AG08395 (cell line): ENCODE data around the gene CAPN5.
A peak's percentile ranks its signal among the peaks of the same experiment; 100 is the strongest.

Experiments used
- DNase-seq: peaks from one replicate; pipeline ENCODE4 v3.0.0; 2012; ENCODE audit warnings: mixed read lengths, low spot score

CAPN5 gene

GRCh38 chr11:77065878-77066228 is 918 bp upstream of the CAPN5 start:
- DNase-seq, result peak; percentile 65

DNA sequence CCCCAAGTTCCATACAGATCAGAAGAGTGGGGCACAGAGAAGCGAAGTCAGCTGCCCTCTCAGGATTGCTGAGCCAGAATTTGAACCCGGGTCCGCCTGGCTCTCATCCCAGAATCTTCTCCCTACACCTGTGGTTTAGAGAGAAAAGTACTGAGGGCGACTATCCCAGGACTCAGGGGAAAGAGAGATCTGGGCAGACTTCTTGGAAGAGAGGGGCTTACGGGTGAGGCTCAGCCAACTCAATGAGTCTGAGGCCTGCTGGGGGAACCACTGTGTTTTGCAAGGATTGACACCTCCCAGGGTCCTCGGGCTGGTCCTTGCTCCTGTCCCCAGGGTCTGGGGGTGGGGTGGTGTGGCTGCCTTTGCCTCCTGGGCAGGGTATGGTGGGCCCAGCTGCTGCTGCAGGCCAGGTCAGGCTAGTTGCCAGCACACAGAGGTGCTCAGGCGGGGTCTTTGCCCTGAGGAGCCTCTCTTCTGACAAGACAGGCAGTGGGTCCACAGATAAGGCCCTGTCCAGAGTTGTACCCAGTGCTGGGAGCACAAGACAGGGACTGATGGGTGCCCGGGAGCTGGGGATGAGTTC is 1.2 kb downstream of the CAPN5 start:
- DNase-seq, result no peak

DNA sequence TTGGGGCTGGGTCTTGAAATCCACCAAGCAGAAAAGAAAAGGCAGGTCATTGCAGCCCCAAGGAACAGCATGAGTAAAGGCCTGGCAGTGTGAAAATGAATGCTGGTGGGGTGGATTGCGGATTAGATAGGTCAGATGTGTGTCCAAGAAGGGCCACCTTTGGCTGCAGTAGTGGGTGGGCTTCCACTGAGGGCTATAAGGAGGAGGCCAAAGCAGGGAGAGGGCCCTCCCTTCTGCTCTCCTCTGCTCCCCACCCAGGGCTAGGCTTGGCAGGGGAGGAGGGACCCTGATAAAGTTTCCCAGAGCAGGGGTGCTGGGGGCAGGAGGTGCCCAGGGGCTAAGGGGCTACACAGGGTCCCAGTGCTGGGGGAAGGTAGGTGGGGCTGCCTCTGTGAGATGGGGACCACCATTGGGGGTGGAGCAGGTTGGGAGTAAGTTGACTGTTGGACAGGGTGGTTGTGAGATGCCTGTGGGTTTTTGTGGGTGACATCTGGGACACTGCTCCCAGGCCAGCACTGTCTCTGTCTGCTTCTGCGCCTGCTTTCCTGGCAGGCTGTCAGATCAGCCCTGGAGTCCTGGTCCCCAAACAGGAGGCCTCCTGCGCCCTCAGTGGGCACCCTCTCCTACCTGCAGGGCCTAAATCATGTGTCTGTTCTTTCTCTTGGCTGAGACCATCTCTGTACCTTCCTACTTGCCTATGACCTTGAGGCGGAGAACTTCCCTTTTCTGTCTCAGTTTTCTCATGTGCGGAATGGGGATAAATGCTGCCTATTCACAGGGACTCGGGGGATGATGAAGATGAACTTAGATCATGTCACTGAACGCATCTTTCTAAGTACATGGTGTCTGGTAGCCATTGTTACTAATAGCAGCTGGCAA is 1.9 kb downstream of the CAPN5 start:
- DNase-seq, result no peak

- no peak for DNase-seq
These were observed 2.7 kb downstream of the CAPN5 start for GRCh38 chr11:77069336-77069968.

DNA sequence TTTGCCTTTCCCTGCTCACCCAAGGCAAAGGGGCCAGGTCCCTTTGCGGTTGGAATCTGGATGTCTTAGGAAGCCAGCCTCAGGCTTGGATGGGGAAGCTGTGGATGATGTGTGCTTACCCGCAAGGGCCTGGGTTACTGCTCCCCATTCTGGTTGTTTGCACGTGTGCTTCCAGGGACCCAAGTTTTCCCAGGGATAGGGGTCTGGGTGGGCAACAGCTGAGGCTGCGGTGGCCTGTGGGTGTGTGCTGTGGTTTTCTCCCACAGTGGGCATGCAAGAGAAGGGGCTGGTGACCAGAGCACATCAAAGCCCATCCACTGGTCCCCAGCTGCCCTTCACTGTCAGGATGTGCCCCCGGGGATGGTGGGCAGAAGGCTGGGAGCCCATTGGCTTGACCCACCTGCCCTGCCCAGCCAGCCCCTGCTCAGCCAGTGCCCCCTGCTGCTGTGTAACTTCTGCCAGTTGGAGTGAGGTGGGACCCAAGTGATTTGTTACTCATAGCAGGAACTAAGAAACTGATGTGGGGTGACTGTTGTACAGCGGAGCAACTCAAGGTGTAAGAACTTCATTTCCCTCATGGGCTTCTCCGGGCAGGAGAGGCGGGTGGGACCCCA is 3.3 kb downstream of the CAPN5 start:
- no peak for DNase-seq

GRCh38 chr11:77071077-77071476 is 4.3 kb downstream of the CAPN5 start:
- no peak for DNase-seq

GRCh38 chr11:77071671-77072605 is 5.2 kb downstream of the CAPN5 start:
- no peak for DNase-seq

- no peak for DNase-seq
These were observed 6.1 kb downstream of the CAPN5 start for GRCh38 chr11:77072851-77073327.

DNA sequence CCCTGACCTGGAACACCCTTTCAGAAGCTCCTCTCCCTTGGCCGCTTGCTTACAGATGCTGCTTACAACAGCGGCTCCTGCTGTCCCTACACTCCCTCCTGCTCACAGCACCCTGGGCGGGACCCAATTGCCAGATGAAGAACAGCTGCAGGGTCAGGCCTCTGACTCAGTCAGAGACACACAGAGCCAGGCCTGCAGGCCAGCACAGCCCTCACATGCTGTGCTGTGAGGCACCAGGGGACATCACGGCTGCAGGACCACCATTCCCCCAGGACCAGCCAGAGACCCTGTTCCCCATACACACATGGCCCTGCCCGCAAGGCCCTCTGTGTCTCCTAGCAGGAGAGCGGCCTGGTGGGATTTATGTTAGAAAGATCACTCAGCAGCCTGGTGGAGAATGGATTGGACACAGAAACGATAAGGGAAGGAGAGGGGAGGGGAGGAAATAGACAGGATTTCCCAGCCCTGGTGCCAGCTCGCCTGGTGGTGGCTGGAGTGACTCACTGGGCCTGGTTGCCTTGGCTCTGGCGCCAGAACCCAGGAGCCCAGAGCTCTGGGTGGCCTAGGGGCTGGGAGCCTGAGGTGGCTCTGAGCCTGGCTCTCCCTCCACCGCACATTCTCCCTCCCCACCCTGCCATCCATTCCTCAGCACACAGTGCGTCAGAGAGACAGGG is 6.7 kb downstream of the CAPN5 start:
- peak; percentile 96 for DNase-seq

DNA sequence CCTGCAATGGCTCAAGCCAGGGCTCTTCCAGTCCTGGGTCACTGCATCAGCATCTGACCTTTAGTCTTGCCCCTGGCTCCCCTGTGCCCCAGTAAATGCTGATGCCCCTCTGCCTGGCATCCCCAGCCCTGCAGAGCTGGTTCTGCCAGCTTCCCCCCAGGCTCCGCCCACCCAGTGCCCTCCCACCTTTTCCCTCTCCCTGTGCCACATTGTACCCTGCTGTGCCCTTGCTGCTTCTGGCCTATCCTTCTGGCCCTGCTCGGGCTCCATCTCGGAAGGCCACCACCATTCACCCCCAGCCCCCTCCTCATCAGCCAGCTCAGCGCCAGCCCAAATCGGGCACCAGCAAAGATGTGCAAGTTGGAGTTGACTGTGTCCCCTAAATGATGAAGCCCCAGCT is 7.4 kb downstream of the CAPN5 start:
- no peak for DNase-seq

DNA sequence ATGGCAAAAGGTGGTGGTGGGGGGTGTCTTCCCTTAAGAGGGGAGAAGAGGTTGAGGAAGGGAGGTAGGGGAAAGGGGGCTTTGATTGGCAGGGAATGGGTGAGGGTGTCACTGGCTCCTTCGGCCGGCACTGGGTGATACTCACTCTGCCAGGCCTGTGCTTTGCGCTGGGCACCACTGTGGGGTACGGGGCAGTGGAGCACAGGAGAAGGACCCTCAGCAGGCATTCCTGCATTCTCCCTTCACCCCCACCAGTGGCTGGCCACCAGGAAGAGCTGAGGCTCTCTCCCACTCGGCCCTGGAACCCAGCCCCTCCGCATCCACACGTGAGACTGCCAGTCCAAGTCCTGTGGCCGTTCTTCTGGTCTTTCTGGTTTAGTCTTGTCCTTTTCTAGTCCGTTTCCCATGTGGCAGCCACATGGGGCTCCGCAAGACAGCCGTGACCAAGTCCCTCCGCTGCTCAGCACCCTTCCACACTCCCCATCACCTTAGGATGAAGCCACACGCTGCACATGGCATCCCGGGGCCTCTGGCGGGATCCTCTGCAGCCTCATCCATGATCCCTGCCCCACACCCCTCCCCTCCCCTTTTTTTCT is 8.0 kb downstream of the CAPN5 start:
- DNase-seq, result no peak

GRCh38 chr11:77075425-77075905 is 8.7 kb downstream of the CAPN5 start:
- DNase-seq, result no peak

DNA sequence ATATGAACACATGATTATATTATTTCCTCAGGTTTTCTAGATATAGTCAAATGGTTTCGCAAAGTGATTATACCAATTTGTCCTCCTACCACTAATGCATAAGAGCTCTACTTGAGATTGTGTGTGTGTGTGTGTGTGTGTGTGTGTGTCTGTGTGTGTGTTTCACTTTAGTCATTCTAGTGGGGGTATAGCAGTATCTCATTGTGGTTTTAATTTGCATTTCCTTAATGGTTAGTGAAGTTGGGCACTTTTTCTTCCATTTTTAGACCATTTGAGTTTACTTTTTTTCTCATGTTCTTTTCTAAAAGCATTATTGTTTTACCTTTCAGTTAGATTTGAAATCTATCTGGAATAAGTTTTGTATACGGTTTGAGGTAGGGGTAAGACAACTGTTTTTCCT is 12.9 kb downstream of the CAPN5 start:
- no peak for DNase-seq

DNA sequence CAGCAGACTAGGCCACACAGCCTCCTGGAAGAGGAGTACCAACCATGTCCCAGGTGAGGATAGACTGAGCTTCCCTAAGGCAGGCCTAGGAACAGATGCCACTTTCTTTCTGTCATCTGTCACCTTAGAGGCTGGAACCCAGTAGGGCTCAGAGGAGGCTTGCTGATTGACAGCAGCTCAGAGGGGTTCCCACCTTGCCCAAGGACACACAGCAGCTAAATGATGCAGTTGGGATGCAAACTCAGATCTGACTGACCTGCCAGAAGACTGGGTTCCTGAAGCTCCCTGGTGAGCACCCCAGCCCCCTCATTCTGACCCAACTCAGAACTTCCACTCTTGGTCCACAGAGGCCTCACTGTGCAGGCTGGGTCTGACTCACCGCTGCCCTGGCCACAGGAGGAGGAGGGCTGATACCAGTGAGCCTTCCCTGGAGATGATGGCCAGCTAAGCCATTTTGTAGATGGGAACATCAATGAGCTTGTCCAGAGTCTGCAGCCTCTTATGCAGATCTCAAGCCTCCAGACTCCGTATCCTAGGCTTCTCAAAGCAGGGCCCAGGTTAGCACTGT is 14.0 kb downstream of the CAPN5 start:
- peak; percentile 51 for DNase-seq

- no peak for DNase-seq
These were observed 14.6 kb downstream of the CAPN5 start for GRCh38 chr11:77081381-77081851.

- no peak for DNase-seq
These were observed 15.4 kb downstream of the CAPN5 start for GRCh38 chr11:77081976-77082836.

DNA sequence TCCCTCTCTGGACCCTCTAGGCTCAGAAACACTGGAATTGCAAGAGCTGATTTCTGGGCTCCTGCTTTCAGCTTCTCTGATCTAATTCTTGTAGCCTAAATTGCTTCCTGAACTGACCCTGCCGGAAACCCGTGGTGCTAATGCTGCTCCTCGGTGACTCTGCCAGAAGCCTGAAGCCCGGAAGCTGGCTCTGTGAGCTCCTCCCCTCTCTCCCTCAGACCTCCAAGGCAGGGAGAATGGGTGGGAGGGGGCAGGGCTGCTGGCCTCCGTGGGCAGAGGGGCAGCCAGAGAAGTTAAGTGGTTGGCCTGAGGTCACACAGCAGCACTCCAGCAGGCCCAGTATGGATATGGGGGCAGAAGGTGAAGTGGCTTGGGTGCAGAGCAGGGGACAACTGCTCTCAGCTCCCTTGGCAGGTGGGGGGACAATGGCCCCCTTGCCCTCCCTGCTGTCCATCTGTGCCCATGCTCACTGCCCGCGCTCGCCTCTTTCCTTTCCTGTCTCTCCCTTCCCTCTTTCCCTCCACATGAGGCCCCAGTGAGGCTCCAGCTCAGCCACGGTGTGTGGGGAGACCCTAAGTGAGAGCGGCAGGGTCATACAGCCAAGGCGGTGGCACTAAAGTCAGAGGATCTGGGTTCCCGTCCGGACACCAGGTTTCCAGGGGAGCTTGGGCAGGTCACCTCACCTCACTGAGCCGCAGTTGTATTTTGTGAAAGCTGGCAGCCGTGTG is 16.2 kb downstream of the CAPN5 start:
- DNase-seq, result peak; percentile 72

DNA sequence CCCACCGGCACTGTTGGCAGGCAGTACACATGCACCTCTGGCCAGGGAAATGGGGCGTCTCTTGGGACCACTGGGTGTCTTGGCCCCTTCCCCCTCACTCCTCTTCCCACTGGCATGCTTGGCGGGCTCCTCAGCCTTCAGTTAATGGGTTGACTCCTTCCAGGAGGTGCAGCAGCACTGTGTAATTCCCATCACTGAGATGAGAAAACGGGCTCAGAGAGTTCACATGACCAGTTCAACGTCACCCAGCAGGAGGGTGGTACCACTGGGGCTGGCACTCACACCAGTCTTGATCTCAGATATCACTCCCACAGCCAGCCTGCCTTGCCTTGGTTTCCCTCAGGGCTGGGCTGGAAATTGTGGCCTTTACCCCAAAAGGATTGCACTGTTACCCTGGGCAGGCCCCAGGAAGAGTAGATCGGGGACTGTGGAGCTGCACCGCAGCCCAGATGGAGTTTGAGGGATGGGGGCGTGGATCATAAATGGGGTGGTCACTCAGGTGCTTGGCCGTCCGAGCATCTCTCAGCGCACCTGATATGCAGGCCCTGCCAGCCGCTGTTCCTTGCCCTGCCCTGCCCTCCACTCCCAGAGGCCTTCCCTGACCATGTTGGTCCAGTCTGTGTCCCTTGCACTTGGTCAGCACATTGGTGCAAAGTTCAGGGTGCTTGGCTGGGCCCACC is 16.9 kb downstream of the CAPN5 start:
- no peak for DNase-seq
